Naive B cell (primary cell): ENCODE data around the gene LYRM4. TPM values are rescaled to one million over a fixed set of nuclear protein-coding genes. Genes with fewer than 3 reads are reported as not detected.

ENCODE experiments used
- ATAC-seq, 2 donors: fragments of 150-1000 bp; cut with Tn5 transposase; 2 replicates each; pipeline ENCODE4 v1.10.0; 2021; ENCODE audit warnings: low read depth in 2 of 2, mild to moderate bottlenecking in 2 of 2, moderate library complexity in 2 of 2
- DNase-seq: peaks from one replicate; pipeline ENCODE4 v3.0.0; 2022
- H3K27ac Mint-ChIP-seq, 6 donors: one replicate each; pipeline ENCODE4 v1.8.0; 2020 to 2022; ENCODE audit warnings: mild to moderate bottlenecking in 6 of 6, mixed read lengths in 6 of 6, moderate library complexity in 5 of 6, inconsistent platforms in 2 of 6
- H3K27me3 Mint-ChIP-seq, 3 donors: one replicate each; pipeline ENCODE4 v1.8.0; 2021 to 2022; ENCODE audit warnings: mixed read lengths in 3 of 3, mild to moderate bottlenecking in 1 of 3
- H3K36me3 Mint-ChIP-seq, 2 donors: one replicate each; pipeline ENCODE4 v1.8.0; 2020 to 2022; ENCODE audit warnings: mixed read lengths in 2 of 2, inconsistent platforms in 1 of 2, mild to moderate bottlenecking in 1 of 2
- H3K4me1 Mint-ChIP-seq, 3 donors: one replicate each; pipeline ENCODE4 v1.8.0; 2020 to 2022; ENCODE audit warnings: mixed read lengths in 3 of 3, inconsistent platforms in 1 of 3, mild to moderate bottlenecking in 1 of 3, moderate library complexity in 1 of 3
- H3K4me3 Mint-ChIP-seq, 8 donors: one replicate each; pipeline ENCODE4 v1.8.0; 2020 to 2022; ENCODE audit warnings: mild to moderate bottlenecking in 8 of 8, mixed read lengths in 8 of 8, moderate library complexity in 8 of 8, inconsistent platforms in 2 of 8
- H3K9me3 Mint-ChIP-seq, 7 donors: one replicate each; pipeline ENCODE4 v1.8.0; 2020 to 2022; ENCODE audit warnings: mixed read lengths in 7 of 7, mild to moderate bottlenecking in 5 of 7, inconsistent platforms in 2 of 7, moderate library complexity in 1 of 7
- polyA plus RNA-seq, 6 donors: library from polyadenylated mRNA; unstranded; fragments of 300-500 nt; fragmentation: Illumina TruSeq; gene quantifications; one replicate each; pipeline ENCODE4 v1.2.3, GENCODE V29; 2021; ENCODE audit warnings: low read depth in 6 of 6

Gene LYRM4
- polyA plus RNA-seq, 6 donors from 2014 or later: 33.1 to 44.6 (median 40.7) TPM

DNA sequence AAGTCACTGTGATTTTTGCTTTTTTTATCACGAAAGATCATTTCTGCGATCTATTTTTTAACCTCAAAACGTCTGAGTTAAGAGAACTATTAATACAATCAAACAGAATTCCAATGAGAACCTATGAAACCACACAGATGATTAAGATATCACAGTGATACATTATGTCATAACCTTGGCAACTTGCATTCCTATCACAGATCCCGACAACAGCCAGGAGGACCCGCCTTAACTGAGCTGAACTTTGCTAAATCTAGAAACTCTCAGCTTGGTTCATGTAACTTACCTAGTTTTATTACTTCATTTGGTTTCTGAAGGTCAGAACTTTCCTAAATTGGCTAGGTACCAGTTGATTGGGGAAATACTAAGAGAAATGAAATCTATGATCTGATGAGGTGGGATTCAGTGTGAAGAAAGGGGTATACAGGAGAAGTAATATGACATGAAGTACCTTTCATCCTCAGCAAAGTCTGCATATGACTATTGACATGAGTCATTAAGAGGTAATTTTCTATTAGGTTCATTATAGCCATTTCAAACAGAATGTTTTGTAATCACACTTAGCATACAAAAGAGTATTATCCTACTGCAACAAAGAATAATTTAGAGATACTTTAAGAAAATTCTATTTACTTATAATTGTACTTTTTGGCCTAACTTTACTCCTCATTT lies 11.2 kb downstream of the LYRM4 start:
- peaks cover 0 to 22% (median 6%) of the 10 kb centered on the region in 3 donors for H3K4me1 Mint-ChIP-seq
- peaks cover 0 to 3% (median 0%) of the 10 kb centered on the region in 7 donors for H3K9me3 Mint-ChIP-seq
- DNase-seq (no peak), ATAC-seq (no peak)
- no peak overlapping the region for H3K27ac Mint-ChIP-seq
- no peaks in the 10 kb centered on the region for H3K27me3 Mint-ChIP-seq
- H3K36me3 Mint-ChIP-seq: peaks cover 12 to 31% of the 10 kb centered on the region in 2 donors
- H3K4me3 Mint-ChIP-seq: no peak overlapping the region

DNA sequence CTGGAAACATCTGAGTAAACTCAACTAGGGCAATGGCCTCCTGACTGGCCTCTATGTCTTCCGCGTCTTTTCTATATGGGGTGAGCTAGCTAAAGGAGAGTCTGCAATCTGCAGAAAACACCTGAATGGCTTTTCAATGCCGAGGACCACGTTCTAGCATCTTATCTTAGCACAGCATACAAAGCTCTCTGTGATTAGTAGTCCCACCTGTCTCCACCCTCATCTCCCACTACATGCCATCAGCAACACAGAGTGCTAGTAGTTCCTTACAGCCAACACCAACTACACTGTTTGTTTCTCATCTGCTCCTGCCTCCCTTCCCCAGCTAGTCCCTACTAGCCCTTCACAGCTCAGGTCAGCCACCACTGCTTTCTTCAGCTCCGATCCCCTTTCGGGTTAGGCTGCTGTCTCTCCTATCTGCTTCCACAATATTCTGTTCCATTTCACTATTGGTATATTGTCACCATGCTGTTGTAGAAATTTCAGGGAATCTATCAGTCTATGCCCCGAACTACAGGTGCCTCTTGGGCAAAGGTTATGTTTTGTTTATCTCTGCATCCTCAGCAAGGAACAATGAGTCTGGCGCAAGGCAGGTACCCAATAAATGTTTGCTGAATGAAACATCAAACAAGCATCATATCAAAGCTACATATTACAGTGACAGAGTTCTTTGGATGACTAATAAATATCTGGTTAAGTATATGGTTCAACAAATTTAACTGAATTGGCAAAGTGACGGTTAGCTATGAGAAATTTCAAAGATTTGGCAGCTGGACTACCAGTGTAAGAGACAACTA lies 12.2 kb downstream of the LYRM4 start:
- ATAC-seq (no peak), DNase-seq (no peak)
- peaks cover 0 to 3% (median 0%) of the 10 kb centered on the region in 7 donors for H3K9me3 Mint-ChIP-seq
- no peaks in the 10 kb centered on the region for H3K27me3 Mint-ChIP-seq
- no peak overlapping the region for H3K4me3 Mint-ChIP-seq
- peaks cover 0 to 22% (median 6%) of the 10 kb centered on the region in 3 donors for H3K4me1 Mint-ChIP-seq
- peaks cover 11 to 29% of the 10 kb centered on the region in 2 donors for H3K36me3 Mint-ChIP-seq
- peak overlapping the region in 1 of 6 donors; percentile 24 for H3K27ac Mint-ChIP-seq

DNA sequence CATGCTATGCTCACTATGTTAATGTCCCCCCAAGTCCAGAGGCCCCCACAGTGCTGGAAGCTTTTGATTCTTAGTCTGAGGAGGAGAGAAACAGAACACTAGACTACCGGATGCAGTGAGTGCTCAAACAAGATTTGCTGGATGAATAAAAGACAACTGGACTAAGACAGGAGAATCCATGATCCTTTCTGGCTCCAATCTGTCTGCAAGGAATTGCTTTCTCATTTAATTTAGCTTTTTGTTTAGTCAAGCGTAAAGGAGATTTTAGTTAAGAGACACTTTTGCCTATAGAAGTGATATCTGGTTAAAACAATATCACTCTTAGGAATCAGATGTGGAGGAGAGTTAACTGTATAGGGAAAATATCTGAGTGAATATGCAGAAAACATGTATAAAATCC lies 13.5 kb downstream of the LYRM4 start:
- peak overlapping the region in 1 of 6 donors; percentile 69 for H3K27ac Mint-ChIP-seq
- peaks cover 0 to 3% (median 0%) of the 10 kb centered on the region in 7 donors for H3K9me3 Mint-ChIP-seq
- peaks cover 11 to 24% of the 10 kb centered on the region in 2 donors for H3K36me3 Mint-ChIP-seq
- ATAC-seq: no peak
- H3K27me3 Mint-ChIP-seq: no peaks in the 10 kb centered on the region
- no peak for DNase-seq
- H3K4me3 Mint-ChIP-seq: no peak overlapping the region
- H3K4me1 Mint-ChIP-seq: peaks cover 0 to 18% (median 6%) of the 10 kb centered on the region in 3 donors

GRCh38 chr6:5246141-5247097 lies 14.3 kb downstream of the LYRM4 start:
- H3K9me3 Mint-ChIP-seq: peaks cover 0 to 3% (median 0%) of the 10 kb centered on the region in 7 donors
- no peak overlapping the region for H3K4me3 Mint-ChIP-seq
- no peak for ATAC-seq

DNA sequence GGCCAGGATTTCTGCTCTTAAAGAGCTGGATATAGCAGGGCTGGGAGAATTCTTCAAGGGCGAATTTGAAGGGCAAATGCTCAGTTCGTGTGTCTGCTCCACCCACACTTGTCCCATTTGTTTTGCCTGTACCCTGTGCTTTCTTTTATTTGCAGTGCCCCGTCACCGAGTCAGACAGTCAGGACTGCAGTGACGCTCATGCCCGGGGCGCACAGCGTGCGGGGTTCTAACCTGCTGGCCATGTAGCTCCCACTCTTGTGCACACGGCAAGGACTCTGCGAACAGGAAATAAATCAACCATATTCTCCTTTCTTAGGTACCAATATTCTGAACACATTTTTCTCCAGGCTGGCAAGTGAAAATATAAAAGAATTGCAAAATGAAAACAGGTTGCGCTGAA lies 17.7 kb downstream of the LYRM4 start:
- no peaks in the 10 kb centered on the region for H3K27me3 Mint-ChIP-seq
- H3K4me3 Mint-ChIP-seq: no peak overlapping the region
- H3K4me1 Mint-ChIP-seq: peaks cover 0 to 15% (median 0%) of the 10 kb centered on the region in 3 donors
- H3K9me3 Mint-ChIP-seq: no peaks in the 10 kb centered on the region
- ATAC-seq: no peak
- no peak for DNase-seq
- peak overlapping the region in 1 of 6 donors; percentile 46 for H3K27ac Mint-ChIP-seq
- peaks cover 4 to 13% of the 10 kb centered on the region in 2 donors for H3K36me3 Mint-ChIP-seq

More at GRCh38 chr6:5246141-5247097, 14.3 kb downstream of the LYRM4 start:
- DNase-seq: no peak
- no peaks in the 10 kb centered on the region for H3K27me3 Mint-ChIP-seq
- H3K27ac Mint-ChIP-seq: peak overlapping the region in 2 of 6 donors; percentile 57 to 67
- peaks cover 0 to 18% (median 5%) of the 10 kb centered on the region in 3 donors for H3K4me1 Mint-ChIP-seq
- peaks cover 11 to 19% of the 10 kb centered on the region in 2 donors for H3K36me3 Mint-ChIP-seq

DNA sequence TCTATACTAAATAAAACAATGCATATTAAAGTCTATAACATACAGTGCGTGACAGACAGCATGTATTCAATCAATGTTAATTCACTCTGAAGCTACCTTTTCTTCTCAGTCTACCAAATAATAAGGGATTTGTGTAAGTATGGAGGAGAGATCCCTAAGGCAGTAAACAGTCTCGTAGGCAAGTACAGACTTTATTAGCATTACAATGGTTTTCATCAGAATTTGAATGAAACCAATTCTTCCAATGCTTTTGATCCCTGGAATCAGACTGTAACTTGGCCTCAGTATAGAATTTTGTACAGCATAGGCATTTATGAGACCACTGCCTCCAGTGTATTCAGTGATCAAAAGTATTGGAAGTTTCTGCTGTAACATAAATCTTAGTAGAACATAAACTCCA lies 19.5 kb downstream of the LYRM4 start:
- no peak overlapping the region for H3K27ac Mint-ChIP-seq
- peaks cover 0 to 10% (median 0%) of the 10 kb centered on the region in 3 donors for H3K4me1 Mint-ChIP-seq
- DNase-seq (no peak), ATAC-seq (no peak)
- H3K27me3 Mint-ChIP-seq: no peaks in the 10 kb centered on the region
- H3K4me3 Mint-ChIP-seq: no peak overlapping the region
- peaks cover 4 to 7% of the 10 kb centered on the region in 2 donors for H3K36me3 Mint-ChIP-seq
- H3K9me3 Mint-ChIP-seq: no peaks in the 10 kb centered on the region

DNA sequence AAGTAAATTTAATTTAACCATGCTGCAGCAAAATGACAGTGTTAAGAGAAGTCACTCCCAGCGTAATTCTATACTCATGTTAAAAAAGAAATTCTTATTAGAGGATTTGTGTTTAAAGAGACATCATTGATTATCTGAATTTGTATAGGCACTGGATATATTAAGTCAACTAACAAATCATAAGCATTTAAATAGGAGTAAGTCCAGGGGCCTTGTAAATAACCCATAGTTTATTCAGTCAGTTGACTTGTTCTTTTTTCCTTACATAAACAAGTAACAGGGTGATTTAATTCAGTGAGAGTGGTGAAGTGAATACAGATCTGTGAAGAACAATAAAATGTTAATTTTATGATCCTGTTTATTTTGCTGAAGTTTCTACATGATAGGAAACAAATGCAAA lies 22.4 kb downstream of the LYRM4 start:
- Mint-ChIP-seq H3K4me3 (no peak overlapping the region), H3K27me3 (no peaks in the 10 kb centered on the region), H3K36me3 (peaks cover 0 to 5% of the 10 kb centered on the region in 2 donors), H3K9me3 (no peaks in the 10 kb centered on the region), H3K4me1 (no peaks in the 10 kb centered on the region), H3K27ac (no peak overlapping the region)
- DNase-seq: no peak
- no peak for ATAC-seq

DNA sequence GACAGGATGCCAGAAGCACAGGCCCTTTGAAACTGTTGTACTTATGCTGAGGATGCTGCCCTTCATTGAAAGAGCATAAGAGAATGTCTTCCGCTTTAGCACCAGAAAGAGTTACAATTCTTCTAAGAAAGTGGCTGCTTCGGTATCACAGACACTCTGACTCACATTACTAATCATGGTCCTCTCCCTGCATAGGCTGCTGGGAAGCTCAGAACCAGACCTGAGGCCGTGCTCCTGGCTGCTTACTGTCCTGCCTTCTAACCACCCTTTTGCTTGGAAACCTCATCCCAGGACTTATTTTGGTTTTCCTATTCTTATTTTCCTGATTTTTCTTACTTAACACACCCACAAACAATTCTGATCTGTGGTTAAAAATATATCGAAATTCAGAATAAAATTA lies 22.9 kb downstream of the LYRM4 start:
- H3K27me3 Mint-ChIP-seq: no peaks in the 10 kb centered on the region
- ATAC-seq (no peak), DNase-seq (no peak)
- H3K27ac Mint-ChIP-seq: no peak overlapping the region
- peaks cover 0 to 5% of the 10 kb centered on the region in 2 donors for H3K36me3 Mint-ChIP-seq
- no peaks in the 10 kb centered on the region for H3K4me1 Mint-ChIP-seq
- no peak overlapping the region for H3K4me3 Mint-ChIP-seq
- no peaks in the 10 kb centered on the region for H3K9me3 Mint-ChIP-seq

DNA sequence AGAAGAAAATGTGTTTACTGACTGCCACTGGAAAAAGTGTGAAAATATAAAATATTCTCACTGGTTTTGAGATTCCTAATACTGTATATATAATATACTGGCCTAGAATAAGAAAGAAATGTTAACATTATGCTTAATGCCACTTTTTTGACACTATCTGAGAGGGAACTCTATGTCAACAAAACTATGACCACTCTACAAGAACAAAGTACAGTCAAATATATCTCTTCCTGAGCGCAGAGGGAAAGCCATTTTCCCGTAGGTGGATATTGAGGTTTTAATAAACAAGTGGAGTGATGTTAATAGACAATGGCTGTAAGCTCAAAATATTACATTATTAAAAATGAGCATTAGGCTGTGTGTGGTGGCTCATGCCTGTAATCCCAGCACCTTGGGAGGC lies 24.9 kb downstream of the LYRM4 start:
- ATAC-seq: no peak
- H3K27ac Mint-ChIP-seq: peak overlapping the region in 1 of 6 donors; percentile 10

DNA sequence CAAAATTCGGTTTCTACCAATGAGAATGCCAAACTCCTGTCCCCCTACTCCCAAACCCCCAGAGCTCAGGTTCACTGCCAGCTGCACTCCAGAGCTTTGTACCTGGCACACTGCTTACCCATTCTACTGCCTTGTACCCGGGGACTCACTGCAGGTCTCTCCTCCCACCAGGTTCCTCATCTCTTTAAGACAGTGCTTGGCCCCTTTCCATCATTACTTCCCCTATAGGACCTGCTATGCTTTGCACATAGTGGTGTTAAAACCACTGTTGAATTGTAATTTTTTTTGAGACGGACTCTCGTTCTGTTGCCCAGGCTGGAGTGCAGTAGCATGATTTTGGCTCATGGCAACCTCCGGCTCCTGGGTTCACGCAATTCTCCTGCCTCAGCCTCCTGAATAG lies 25.9 kb downstream of the LYRM4 start:
- DNase-seq (no peak), ATAC-seq (no peak)
- Mint-ChIP-seq H3K4me3 (no peak overlapping the region), H3K27ac (peak overlapping the region in 1 of 6 donors; percentile 57), H3K27me3 (no peaks in the 10 kb centered on the region), H3K4me1 (no peaks in the 10 kb centered on the region), H3K9me3 (no peaks in the 10 kb centered on the region), H3K36me3 (peaks cover 0 to 5% of the 10 kb centered on the region in 2 donors)

More for the DNA sequence above, 24.9 kb downstream of the LYRM4 start:
- Mint-ChIP-seq H3K27me3 (no peaks in the 10 kb centered on the region), H3K4me3 (no peak overlapping the region), H3K36me3 (peaks cover 0 to 5% of the 10 kb centered on the region in 2 donors), H3K4me1 (no peaks in the 10 kb centered on the region), H3K9me3 (no peaks in the 10 kb centered on the region)
- DNase-seq: no peak

GRCh38 chr6:5231289-5231688 lies 29.5 kb downstream of the LYRM4 start:
- no peak overlapping the region for H3K27ac Mint-ChIP-seq
- H3K4me1 Mint-ChIP-seq: no peaks in the 10 kb centered on the region
- no peaks in the 10 kb centered on the region for H3K9me3 Mint-ChIP-seq
- H3K4me3 Mint-ChIP-seq: no peak overlapping the region
- H3K36me3 Mint-ChIP-seq: peaks cover 0 to 5% of the 10 kb centered on the region in 2 donors
- no peak for DNase-seq
- ATAC-seq: no peak
- no peaks in the 10 kb centered on the region for H3K27me3 Mint-ChIP-seq

- no peaks in the 10 kb centered on the region for H3K9me3 Mint-ChIP-seq
- DNase-seq: no peak
Observed at GRCh38 chr6:5230081-5230480, 30.7 kb downstream of the LYRM4 start.

GRCh38 chr6:5229356-5229755 lies 31.4 kb downstream of the LYRM4 start:
- DNase-seq (no peak), ATAC-seq (no peak)
- Mint-ChIP-seq H3K27ac (no peak overlapping the region), H3K27me3 (no peaks in the 10 kb centered on the region), H3K36me3 (no peaks in the 10 kb centered on the region), H3K4me1 (no peaks in the 10 kb centered on the region), H3K4me3 (no peak overlapping the region), H3K9me3 (no peaks in the 10 kb centered on the region)

More at GRCh38 chr6:5230081-5230480, 30.7 kb downstream of the LYRM4 start:
- Mint-ChIP-seq H3K36me3 (no peaks in the 10 kb centered on the region), H3K27ac (no peak overlapping the region), H3K4me3 (no peak overlapping the region), H3K4me1 (no peaks in the 10 kb centered on the region), H3K27me3 (no peaks in the 10 kb centered on the region)
- no peak for ATAC-seq
